Measurements from ENCODE around the gene PODXL2. TPM values are rescaled to one million over a fixed set of nuclear protein-coding genes. Genes with fewer than 3 reads are reported as not detected.

Gene PODXL2
- total and polyA plus RNA-seq, 2 of the 8 experiments (the other 6 are each of a cell fraction or from before 2014, with no cell fraction given), result 27.6 to 31.6 TPM

- Histone ChIP-seq H4K8ac (ENCODE audit: extremely low read depth, insufficient read depth, low read length) (peak within 1 kb of the TSS; percentile 12), H4K20me1 (replicated peaks in 1 of 2; ENCODE audit: control insufficient read depth in 1 of 2, insufficient read depth in 2 of 2, low read length in 2 of 2) (peaks cover 5 to 14% of the 10 kb centered on the region in 2 experiments), H3K27ac (ENCODE audit: low read depth, low read length) (peak within 1 kb of the TSS; percentile 62; the same call in 1 of the 2 replicates), H3K27me3 (replicated peaks in 1 of 4; ENCODE audit: control insufficient read depth in 3 of 4, extremely low read depth in 1 of 4, insufficient read depth in 3 of 4, low read length in 3 of 4) (peaks cover 0 to 6% (median 1%) of the 10 kb centered on the region in 4 experiments; a peak in 1 of 7 replicates), H3K4ac (replicated peaks; ENCODE audit: insufficient read length, low read depth, low read length) (no peak within 1 kb of the TSS), H2BK20ac (ENCODE audit: low read length) (peak within 1 kb of the TSS; percentile 34; the same call in 1 of the 2 replicates), H3K56ac (replicated peaks; ENCODE audit: insufficient read length, low read depth, low read length) (no peak within 1 kb of the TSS), H2BK12ac (ENCODE audit: low read depth, low read length) (peak within 1 kb of the TSS; percentile 79; the same call in 1 of the 2 replicates), H2AK5ac (ENCODE audit: low read depth, low read length) (peak within 1 kb of the TSS; percentile 29; the same call in 1 of the 2 replicates), H3K4me1 (replicated peaks in 1 of 4; ENCODE audit: control insufficient read depth in 3 of 4, insufficient read depth in 4 of 4, low read length in 3 of 4) (peaks cover 10 to 19% (median 14%) of the 10 kb centered on the region in 4 experiments), H3K9ac (replicated peaks in 1 of 4; ENCODE audit: extremely low read depth in 1 of 4, low read depth in 3 of 4, low read length in 3 of 4) (peak within 1 kb of the TSS; percentile 46 to 72 (median 65)), H3K4me3 (ENCODE audit: extremely low read depth in 1 of 4, insufficient read depth in 2 of 4, low read depth in 3 of 4, low read length in 4 of 4) (peak within 1 kb of the TSS; percentile 68 to 81 (median 75)), H3K9me3 (ENCODE audit: insufficient read depth in 2 of 2, low read depth in 1 of 2, low read length in 1 of 2) (no peaks in the 10 kb centered on the region), H3K36me3 (ENCODE audit: control insufficient read depth in 2 of 4, insufficient read depth in 4 of 4, low read length in 3 of 4) (no peaks in the 10 kb centered on the region; a peak in 1 of 8 replicates), H3K4me2 (ENCODE audit: insufficient read depth in 1 of 2, low read depth in 2 of 2, low read length in 2 of 2) (peak within 1 kb of the TSS; percentile 92 to 96), H2BK120ac (replicated peaks; ENCODE audit: low read depth, low read length) (peak within 1 kb of the TSS; percentile 40), H3K79me2 (ENCODE audit: control insufficient read depth in 1 of 2, insufficient read depth in 2 of 2, low read length in 2 of 2) (peaks cover 0 to 17% of the 10 kb centered on the region in 2 experiments; a peak in 1 of 4 replicates), H2AFZ (ENCODE audit: low read length) (peak within 1 kb of the TSS; percentile 70), H3K23me2 (ENCODE audit: low read depth, low read length) (peaks cover 16% of the 10 kb centered on the region; the same call in 1 of the 2 replicates), H3K18ac (ENCODE audit: extremely low read depth, low read length) (peak within 1 kb of the TSS; percentile 11; the same call in 1 of the 2 replicates), H2BK15ac (ENCODE audit: low read length) (no peak within 1 kb of the TSS), H4K91ac (replicated peaks; ENCODE audit: insufficient read length, low read length) (peak within 1 kb of the TSS; percentile 45), H2BK5ac (ENCODE audit: low read depth, low read length) (peak within 1 kb of the TSS; percentile 81; the same call in 1 of the 2 replicates), H3K14ac (ENCODE audit: insufficient read length) (no peak within 1 kb of the TSS), H3K79me1 (ENCODE audit: low read depth, low read length) (peaks cover 15% of the 10 kb centered on the region), H4K5ac (ENCODE audit: insufficient read length, low read depth, low read length) (peak within 1 kb of the TSS; percentile 53), H3K23ac (ENCODE audit: insufficient read length) (no peak within 1 kb of the TSS)
- peak; percentile 58 for FAIRE-seq
- WGBS, 2 experiments (ENCODE audit: extremely low coverage in 1 of 2, insufficient coverage in 1 of 2, insufficient read length in 1 of 2, insufficient replicate concordance in 2 of 2, low coverage in 1 of 2, low lambda C conversion rate in 2 of 2, missing lambda C conversion rate in 1 of 2), result 2% methylated on average over 61 of the region's 72 CpGs; no CpG with 5 or more reads in 1 of the 2 experiments
- ChIA-PET CTCF (ENCODE audit: partially characterized antibody) (interaction anchor here (0.6 to 9.2 kb wide), 5 partner anchors 11 to 745 kb away, joined by 3 to 77 read pairs (median 4); no protein-coding TSS in a partner anchor), POLR2A (ENCODE audit: partially characterized antibody) (interaction anchor here (0.6 to 5.5 kb wide), 13 partner anchors 8 to 672 kb away, joined by 3 to 48 read pairs (median 4); partner anchors contain the start of gene MCM2)
- DNase-seq (ENCODE audit: low read depth in 1 of 2, low spot score in 2 of 2), result peak; percentile 80 to 89
- no peak for TF ChIP-seq GABPA (IDR thresholded peaks at IDR 0.05; ENCODE audit: borderline replicate concordance, insufficient read depth, low read length)
- no peak for TF ChIP-seq CREB1 (IDR thresholded peaks at IDR 0.05)
- TF ChIP-seq CTCF (IDR thresholded peaks at IDR 0.05; ENCODE audit: control extremely low read depth in 1 of 3, insufficient read depth in 1 of 3, low read depth in 1 of 3, low read length in 3 of 3), result peak in 2 of 3 experiments; percentile 4 to 16; a peak in 2 of 4 replicates
- no peak for TF ChIP-seq TEAD4 (IDR thresholded peaks at IDR 0.05; ENCODE audit: low read depth, low read length)
- TF ChIP-seq SIN3A (conservative IDR thresholded peaks at IDR 0.05 in 1 of 2, IDR thresholded peaks at IDR 0.05 in 1 of 2; ENCODE audit: low read depth in 1 of 2, low read length in 2 of 2), result peak; percentile 96 to 98
- TF ChIP-seq USF2 (IDR thresholded peaks at IDR 0.05; ENCODE audit: low read length), result no peak
Measured at GRCh38 chr3:127590593-127591465, 38.2 kb upstream of the PODXL2 start, which contains the start of gene TPRA1. Gene TPRA1, minus strand, starts transcription at chr3:127590733. Its CDS starts 10,587 bp downstream, at chr3:127580146.

Measured in H1 (cell line).